Tibial nerve (tissue), 4 donors: ENCODE results near the gene ENTPD1.

Source experiments
- CTCF ChIP-seq, 5 experiments: fragments of 200-600 bp in 3 of 5; fragments of 450-650 bp in 2 of 5; sonication (generic) in 3 of 5; IDR thresholded peaks; one replicate each; pipeline ENCODE4 v1.5.1; 2016 to 2019; ENCODE audit warnings: antibody characterized with exemption in 5 of 5, mild to moderate bottlenecking in 3 of 5, moderate library complexity in 2 of 5
- EP300 ChIP-seq, 2 donors: sonication (generic); formaldehyde crosslinking; IDR thresholded peaks; one replicate each; pipeline ENCODE4 v1.6.1; 2017; ENCODE audit warnings: antibody characterized with exemption in 2 of 2, mild to moderate bottlenecking in 1 of 2

GRCh38 chr10:95866467-95866842, 110.5 kb downstream of the ENTPD1 start:
- TF ChIP-seq CTCF (IDR thresholded peaks at IDR 0.05) (no peak), EP300 (IDR thresholded peaks at IDR 0.05) (no peak)
